Prostate gland (tissue), 2 donors: Measurements from ENCODE around the gene TNIP3.

Experiments used
- CTCF ChIP-seq, 4 experiments: fragments of 200-600 bp in 2 of 4; fragments of 450-650 bp in 2 of 4; sonication (generic) in 2 of 4; IDR thresholded peaks; 1 replicate in 3 of 4; 2 replicates in 1 of 4; pipeline ENCODE4 v1.5.1; 2016 to 2019; ENCODE audit warnings: antibody characterized with exemption in 4 of 4, mild to moderate bottlenecking in 2 of 4, moderate library complexity in 2 of 4
- POLR2AphosphoS5 ChIP-seq: sonication (generic); formaldehyde crosslinking; IDR thresholded peaks from one replicate; pipeline ENCODE4 v1.6.1; 2017; ENCODE audit warnings: antibody characterized with exemption

GRCh38 chr4:121189326-121190215, 25.4 kb upstream of the TNIP3 start:
- no peak for TF ChIP-seq CTCF (IDR thresholded peaks at IDR 0.05)
- no peak for TF ChIP-seq POLR2AphosphoS5
